K562 (cell line): ENCODE measurements around the gene OR2B2. TPM values are rescaled to one million over a fixed set of nuclear protein-coding genes. Genes with fewer than 3 reads are reported as not detected.

Source experiments
- CEBPG ChIP-seq, 3 experiments: fragments of 200-800 bp in 1 of 3; sonication (Bioruptor generic) in 1 of 3; sonication (generic) in 1 of 3; formaldehyde crosslinking in 1 of 3; IDR thresholded peaks in 2 of 3; conservative IDR thresholded peaks in 1 of 3; 2 replicates each; pipeline versions ENCODE4 v1.6.1 to v1.8.0; 2016 to 2022; ENCODE audit warnings: missing compliant biosample characterization in 2 of 3, missing genetic modification characterization in 2 of 3, mild to moderate bottlenecking in 1 of 3, missing genetic modification reagents in 1 of 3
- EWSR1 ChIP-seq: fragments of 450-650 bp; IDR thresholded peaks from 2 replicates; pipeline ENCODE4 v1.6.1; 2018; ENCODE audit warnings: borderline replicate concordance, mild to moderate bottlenecking, low read depth, moderate library complexity; ENCODE audit not compliant: partially characterized antibody
- HDAC3 ChIP-seq: fragments of 450-650 bp; IDR thresholded peaks from 2 replicates; pipeline ENCODE4 v1.6.1; 2018; ENCODE audit warnings: borderline replicate concordance, mild to moderate bottlenecking, moderate library complexity; ENCODE audit not compliant: partially characterized antibody
- MED1 ChIP-seq: sonication (generic); formaldehyde crosslinking; IDR thresholded peaks from 2 replicates; pipeline ENCODE4 v1.8.1; 2023; ENCODE audit warnings: missing genetic modification reagents, borderline replicate concordance
- MTA2 ChIP-seq: fragments of 450-650 bp; IDR thresholded peaks from 2 replicates; pipeline ENCODE4 v1.6.1; 2016; ENCODE audit warnings: low read depth
- PHB ChIP-seq: fragments of 250-450 bp; sonication (Bioruptor Pico); IDR thresholded peaks from 2 replicates; pipeline ENCODE4 v1.5.0; 2021
- PML ChIP-seq: IDR thresholded peaks from 2 replicates; pipeline ENCODE4 v1.6.1; 2012; ENCODE audit warnings: low read length, inconsistent platforms
- RBM22 ChIP-seq: fragments of 200-400 bp; formaldehyde crosslinking; IDR thresholded peaks from 2 replicates; pipeline ENCODE4 v1.6.1; 2018; ENCODE audit warnings: low read length, low read depth; ENCODE audit not compliant: poor library complexity, severe bottlenecking
- STAG1 ChIP-seq: sonication (generic); formaldehyde crosslinking; IDR thresholded peaks from 2 replicates; pipeline ENCODE4 v1.5.0; 2020; ENCODE audit warnings: missing genetic modification reagents, borderline replicate concordance
- ZBTB17 ChIP-seq: fragments of 450-650 bp; formaldehyde crosslinking; IDR thresholded peaks from 2 replicates; pipeline ENCODE4 v1.4.0; 2020; ENCODE audit warnings: mild to moderate bottlenecking
- ZBTB43 ChIP-seq: sonication (generic); formaldehyde crosslinking; IDR thresholded peaks from 2 replicates; pipeline ENCODE4 v1.8.0; 2023; ENCODE audit warnings: mild to moderate bottlenecking, missing genetic modification reagents
- ZNF318 ChIP-seq, 2 experiments: fragments of 450-650 bp; IDR thresholded peaks; 2 replicates each; pipeline ENCODE4 v1.6.1; 2016; ENCODE audit warnings: mild to moderate bottlenecking in 2 of 2, borderline replicate concordance in 1 of 2, low read depth in 1 of 2, moderate library complexity in 1 of 2
- polyA plus RNA-seq, 8 experiments: library from polyadenylated mRNA; depleted of rRNA in 4 of 8; stranded (reverse) in 5 of 8; unstranded in 3 of 8; fragments of >200 nt; fragmentation: Nextera tagmentation in 2 of 8; fragmentation: Illumina TruSeq in 1 of 8; extraction: Ambion mirVana in 2 of 8; extraction: Trizol in 1 of 8; gene quantifications; 2 replicates each; pipeline versions ENCODE4 v1.2.1 to v1.2.3, GENCODE V29; 2011 to 2014; ENCODE audit warnings: inconsistent platforms in 1 of 8, missing spikeins in 1 of 8
- total RNA-seq, 7 experiments: library from RNA; depleted of rRNA in 6 of 7; stranded (reverse); fragments of >200 nt in 6 of 7; fragmentation: Illumina TruSeq in 2 of 7; extraction: Trizol in 2 of 7; gene quantifications; 2 replicates each; pipeline versions ENCODE4 v1.2.1 to v1.2.3, GENCODE V29; 2011 to 2021; ENCODE audit warnings: low replicate concordance in 1 of 7

The OR2B2 gene
- total and polyA plus RNA-seq, 9 of the 15 experiments (the other 6 are each of a cell fraction or from before 2014, with no cell fraction given) = 0.24 TPM; not detected in 8

- TF ChIP-seq ZNF318 (IDR thresholded peaks at IDR 0.05; ENCODE audit: borderline replicate concordance in 1 of 2, low read depth in 1 of 2) (no peak), ZBTB17 (CRISPR knock-in tag) (no peak), HDAC3 (no peak), EWSR1 (no peak), RBM22 (peak; percentile 85), PHB (0 out of 2 replicates have a peak, but pooled peaks have one; percentile 49), MTA2 (peak; percentile 13; the same call in 1 of the 2 replicates), MED1 (CRISPR knock-in tag) (no peak), CEBPG (CRISPR knock-in tag; IDR thresholded peaks at IDR 0.05) (peak; percentile 28; the same call in 1 of the 2 replicates), CEBPG (tag; conservative IDR thresholded peaks at IDR 0.05 in 1 of 2, IDR thresholded peaks at IDR 0.05 in 1 of 2) (peak in 1 of 2 experiments; percentile 58; a peak in 2 of 4 replicates), ZBTB43 (peak; percentile 22; the same call in 1 of the 2 replicates), PML (peak; percentile 77), STAG1 (CRISPR knock-in tag) (peak; percentile 37; the same call in 1 of the 2 replicates)
Measured at GRCh38 chr6:27894839-27895762, 17.1 kb downstream of the OR2B2 start (continued).
